HG03460 (cell line): ENCODE data around the gene ADGRV1.

ENCODE experiments used
- ATAC-seq: cut with Tn5 transposase; IDR thresholded peaks from one replicate; pipeline ENCODE4 v1.9.1; 2021; ENCODE audit not compliant: unreplicated experiment

The ADGRV1 gene

DNA sequence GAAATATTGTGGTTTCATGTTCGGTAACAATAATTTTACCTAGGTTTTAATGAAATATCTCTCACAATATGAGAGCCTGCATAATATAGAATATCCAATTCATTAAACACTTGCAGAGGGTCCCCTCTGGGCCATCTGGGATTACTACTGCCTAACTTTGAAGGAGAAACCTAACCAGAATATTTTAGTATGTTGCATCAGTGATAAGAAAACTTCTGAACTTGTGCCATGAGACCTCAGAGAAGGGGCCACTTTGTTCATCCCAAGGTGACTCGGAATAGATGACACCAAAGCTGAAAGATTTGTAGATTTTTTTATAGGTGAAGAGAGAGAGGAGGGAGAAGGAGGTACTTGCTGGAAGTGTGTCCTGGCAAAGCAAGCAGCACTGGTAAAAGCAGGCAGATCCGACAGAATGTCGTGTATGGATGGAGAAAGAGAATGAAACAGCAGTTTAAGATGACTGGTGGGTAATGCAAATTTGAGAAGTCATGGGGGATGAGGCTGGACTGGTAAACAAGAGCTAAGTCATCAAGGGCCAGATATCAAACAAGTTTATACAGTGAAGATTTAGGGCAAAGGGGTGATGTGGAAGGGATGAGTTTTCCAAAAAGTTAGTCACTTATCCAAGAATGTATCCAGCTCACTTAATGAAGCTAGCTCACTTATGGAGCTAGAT, 372.3 kb downstream of the ADGRV1 start:
- no peak for ATAC-seq

DNA sequence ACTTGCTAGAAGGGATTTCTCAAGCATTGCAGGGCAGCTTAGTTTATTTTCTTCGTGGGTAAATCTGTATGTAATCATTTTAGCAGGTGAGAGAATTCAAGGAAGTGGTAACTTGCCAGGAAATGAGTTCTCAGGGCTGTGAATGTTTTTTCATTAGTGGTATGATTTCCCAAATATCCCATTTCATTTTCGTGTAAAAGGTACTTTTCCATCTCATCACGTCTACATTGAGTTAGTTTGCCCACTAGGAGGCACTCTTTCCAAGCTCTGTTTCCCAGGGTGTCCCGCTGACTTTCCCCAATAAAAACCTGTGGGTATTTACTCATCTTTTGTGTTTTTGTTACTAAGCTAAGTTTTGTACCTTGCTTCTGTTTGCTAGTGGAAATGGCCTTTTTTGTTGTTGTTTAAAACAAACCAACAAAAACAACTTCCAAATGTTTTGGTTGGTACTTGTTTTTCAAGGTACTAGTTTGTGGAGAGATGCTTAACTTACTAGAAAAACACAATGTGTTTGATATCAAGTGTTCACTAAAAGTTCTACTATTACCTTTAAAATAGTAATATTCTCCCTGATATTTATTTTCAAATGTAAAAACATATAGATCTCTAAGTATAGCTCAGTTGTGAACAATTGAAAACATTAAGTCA, 373.6 kb downstream of the ADGRV1 start:
- no peak for ATAC-seq

DNA sequence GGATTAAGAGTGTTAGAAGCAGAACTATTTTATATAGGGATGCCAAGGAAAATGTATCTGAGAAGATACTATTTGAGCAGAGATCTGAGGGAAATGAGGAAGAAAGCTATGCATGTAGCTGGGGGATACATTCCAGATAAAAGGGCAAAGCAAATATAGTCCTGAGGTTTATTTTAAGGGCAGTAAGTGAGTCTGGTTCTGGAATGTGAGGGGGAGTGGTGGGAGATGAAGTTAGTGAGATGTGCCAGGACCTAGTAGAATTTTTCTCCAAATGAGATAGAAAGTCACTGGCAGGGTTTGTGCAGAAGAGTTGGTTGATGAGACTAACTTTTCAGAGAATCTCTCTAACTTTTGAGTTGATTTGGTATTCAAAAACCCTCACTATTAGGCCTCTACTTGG, 374.7 kb downstream of the ADGRV1 start:
- no peak for ATAC-seq

DNA sequence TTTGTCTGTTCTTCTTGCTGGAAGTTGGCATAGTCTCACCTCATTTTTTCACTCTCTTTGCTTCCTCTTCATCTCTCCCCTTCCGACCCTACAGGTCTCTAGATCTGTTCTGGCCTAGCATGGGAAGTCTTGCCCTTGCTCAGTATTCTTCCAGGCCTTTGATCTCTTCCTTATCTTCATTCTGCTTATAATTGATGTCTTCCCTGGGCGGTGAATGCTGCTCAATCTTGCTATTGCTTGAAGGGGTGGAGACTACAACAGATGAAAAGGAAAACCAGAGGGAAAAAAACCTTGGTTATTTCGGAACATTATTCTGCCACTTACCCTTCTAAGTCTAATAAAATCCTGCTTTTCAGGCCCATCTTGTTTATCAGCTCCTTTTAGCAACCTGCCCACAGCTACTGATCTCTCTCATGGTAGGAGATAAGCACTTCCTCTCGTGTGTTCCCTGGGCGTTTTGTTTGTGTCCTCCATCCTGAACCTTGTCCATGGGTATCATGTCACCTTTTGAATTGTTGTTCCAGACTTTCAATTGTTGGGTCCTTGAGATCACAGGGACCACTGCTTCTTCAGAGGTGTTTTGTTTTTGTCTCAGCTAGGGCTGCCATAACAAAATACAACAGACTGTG, 375.6 kb downstream of the ADGRV1 start:
- ATAC-seq = no peak

DNA sequence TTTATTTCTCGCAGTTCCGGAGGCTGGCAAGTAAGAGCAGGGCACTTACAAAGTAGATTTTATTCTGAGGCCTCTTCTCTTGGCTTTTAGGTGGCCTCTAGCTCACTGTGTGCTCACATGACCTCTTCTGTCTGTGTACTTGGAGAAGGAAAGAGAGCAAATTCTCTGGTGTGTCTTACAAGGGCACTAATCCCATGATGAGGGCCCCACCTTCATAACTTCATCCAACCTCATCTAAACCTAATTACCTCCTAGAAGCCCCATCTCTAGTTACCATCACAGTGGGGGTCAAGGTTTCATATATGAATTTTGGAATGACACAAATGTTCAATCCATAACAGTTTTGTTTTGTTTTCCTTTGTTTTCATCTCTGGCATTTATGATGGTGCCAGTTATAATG, 376.1 kb downstream of the ADGRV1 start:
- no peak for ATAC-seq

DNA sequence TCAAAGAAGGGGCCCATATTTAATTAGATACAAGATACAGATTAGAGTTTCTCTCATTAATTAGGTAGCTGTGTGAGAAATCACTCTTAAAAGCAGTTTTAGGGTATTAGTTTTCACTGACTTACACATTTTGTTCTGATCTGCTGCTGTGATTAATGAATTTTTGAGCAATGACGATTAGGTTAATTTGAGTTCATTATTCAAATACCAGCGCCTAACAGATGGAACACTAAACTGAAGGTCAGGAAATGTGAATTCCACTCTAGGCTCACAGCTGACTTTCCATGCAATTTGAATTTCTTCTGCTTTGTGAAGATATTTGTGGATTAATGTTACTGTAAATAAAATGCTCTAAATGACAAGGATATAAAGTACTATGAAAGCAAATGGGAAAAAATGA, 380.6 kb downstream of the ADGRV1 start:
- ATAC-seq = no peak

DNA sequence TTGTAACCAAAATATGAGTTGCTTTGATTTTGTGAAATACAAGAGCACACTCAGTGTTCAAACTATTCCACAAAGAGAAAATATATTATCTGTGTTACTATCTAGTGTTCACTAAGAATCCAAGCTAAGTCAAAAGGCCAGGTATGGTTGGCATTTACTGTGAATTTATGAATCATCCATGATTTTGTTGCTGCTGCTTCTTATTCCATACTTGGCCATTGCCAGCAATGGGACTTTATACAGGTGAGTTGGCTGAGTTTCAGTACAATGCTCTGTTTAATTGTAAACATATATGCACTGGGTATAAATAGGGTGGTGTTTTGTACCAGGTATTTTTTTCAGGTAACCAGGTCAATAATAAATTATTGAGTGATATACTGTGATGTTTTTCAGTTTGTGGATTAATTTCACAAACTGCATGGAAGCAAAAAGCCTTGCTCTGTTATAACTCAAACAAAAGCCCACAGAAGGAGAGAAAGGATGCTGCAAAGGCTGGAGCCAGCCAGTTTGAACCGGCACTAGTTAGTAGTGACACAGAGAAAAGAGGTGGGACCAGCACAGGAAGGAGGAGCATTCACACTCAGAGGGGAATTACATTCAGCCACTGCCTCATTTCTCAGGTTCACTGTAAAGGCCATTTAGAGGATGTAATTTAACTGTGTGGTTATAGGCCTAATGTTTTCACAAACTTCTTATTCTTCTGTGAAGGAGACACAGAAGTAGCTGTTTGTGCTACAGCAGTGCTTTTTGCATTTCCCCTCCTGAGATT, 381.8 kb downstream of the ADGRV1 start:
- peak; percentile 100 for ATAC-seq

DNA sequence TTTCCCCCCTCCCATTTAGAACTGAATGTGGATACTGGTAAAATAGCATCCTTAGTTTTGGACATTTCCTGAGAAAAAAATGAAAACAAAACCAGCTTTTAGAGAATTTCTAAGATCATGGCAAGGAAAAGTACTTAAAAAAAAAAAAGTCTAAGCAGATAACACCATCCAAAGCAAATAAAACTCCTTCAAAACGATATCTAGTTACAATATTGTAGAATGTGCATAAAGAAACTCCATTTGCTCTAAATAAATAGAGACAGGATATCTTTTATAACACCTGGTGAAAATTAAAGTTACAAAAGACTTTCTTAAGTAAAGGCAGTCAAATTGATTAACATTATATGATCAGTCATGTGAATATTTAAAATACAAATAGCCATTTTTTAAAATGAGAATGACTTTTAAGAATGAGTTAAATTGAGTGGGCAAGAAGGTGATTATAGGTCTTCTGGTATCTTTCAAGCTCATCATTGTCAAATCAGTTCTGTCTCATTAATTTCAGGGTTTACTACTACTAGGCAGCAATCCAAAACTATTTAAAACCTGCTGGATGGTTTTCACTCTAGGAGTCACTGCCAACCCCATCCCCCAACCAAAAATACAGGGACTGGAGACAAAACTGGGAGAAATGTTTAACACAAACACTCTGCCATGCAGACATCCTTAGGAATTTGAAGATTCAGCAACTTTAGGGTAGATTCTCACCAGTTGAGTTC, 382.6 kb downstream of the ADGRV1 start:
- ATAC-seq = no peak

DNA sequence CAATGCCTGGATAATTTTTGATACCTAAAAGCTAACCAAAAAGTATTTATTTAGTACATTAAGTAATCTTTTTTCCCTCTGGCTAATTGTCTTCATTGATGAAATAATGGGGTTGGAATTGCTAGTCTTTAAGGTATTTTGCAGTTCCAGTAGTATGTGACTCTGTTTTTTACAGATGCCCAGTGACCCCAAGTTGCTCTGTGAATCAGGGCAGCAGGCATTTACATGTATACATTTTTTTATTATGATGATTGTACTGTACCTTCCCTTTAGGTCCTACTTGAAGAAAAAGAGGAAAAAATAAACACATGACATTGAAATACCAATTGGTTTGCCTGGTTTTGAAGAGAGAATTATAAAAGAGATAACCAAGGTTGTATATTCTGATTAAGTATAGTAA, 385.5 kb downstream of the ADGRV1 start:
- ATAC-seq = no peak

DNA sequence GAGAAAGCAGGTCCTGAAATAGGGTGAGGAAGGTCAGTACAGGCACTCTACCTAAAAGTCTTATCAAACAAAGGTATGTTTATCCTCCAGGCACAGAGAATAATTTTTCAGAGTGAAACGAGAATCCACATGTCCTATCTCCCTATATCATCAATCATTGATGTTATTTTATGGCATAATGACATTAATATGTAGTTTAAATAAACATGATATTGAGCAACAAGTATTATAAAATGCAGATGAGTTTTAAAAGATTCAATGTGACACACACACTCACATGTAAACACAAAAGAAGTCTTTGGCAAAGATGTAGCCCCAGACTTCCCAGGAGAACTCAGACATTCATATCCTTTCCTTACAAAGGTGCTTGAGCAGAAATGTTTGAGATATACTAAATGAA, 389.1 kb downstream of the ADGRV1 start:
- no peak for ATAC-seq

DNA sequence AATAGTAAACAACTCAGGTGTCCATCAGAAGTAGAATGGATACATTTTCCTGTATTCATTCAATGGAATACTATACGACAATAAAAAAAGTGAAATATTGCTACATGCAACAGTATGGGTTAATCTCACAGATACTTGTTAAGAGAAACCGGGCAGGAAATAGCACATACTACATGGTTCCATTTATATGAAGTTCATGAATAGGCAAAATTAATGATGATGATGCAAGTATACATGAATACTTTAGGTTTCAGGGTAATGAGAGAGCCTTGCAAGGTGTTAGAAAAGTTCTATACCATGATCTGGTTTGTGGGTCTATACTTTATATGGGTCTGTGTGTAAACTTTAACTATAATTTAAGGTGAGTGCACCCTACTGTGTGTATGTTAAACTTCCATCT, 390.4 kb downstream of the ADGRV1 start:
- ATAC-seq = no peak

DNA sequence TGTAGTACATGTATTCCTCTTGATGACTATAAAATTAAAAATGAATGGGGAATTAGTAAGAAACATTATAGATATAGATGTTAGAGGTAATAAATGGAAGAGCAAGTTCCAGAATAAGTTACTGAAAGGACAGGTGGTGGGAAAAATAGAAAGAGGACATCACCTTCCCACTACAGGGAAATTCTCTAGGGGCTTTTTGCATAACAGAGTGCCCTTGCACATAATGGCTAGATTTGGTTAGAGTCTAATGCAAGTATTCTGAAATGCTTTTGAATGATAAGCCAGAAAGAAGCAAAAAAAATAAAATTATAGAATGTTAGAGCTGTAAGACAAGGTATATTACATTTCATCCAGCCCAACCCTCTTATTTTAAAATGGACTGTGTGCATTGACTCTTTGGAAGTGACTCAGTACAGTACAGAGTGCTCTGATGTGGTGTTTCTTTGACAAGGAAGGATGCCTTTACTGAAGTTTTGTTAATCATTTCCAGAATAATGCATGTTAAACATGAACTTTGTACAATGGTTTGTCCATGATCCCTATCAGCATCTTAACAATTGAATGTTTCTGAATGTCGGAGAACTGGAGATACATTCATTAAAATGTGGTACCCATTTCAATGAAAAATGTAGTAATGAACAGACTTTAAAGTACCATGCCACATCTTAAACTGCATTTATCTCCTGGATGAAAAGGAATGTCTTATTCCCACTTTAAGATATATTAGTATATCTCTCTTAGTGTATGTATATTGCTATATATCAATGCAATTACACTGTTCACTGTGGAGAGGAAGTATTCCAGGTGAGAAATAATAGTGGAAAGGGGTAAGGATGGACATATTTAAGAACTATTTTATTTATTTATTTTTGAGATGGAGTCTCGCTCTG, 391.1 kb downstream of the ADGRV1 start:
- ATAC-seq = peak; percentile 92

DNA sequence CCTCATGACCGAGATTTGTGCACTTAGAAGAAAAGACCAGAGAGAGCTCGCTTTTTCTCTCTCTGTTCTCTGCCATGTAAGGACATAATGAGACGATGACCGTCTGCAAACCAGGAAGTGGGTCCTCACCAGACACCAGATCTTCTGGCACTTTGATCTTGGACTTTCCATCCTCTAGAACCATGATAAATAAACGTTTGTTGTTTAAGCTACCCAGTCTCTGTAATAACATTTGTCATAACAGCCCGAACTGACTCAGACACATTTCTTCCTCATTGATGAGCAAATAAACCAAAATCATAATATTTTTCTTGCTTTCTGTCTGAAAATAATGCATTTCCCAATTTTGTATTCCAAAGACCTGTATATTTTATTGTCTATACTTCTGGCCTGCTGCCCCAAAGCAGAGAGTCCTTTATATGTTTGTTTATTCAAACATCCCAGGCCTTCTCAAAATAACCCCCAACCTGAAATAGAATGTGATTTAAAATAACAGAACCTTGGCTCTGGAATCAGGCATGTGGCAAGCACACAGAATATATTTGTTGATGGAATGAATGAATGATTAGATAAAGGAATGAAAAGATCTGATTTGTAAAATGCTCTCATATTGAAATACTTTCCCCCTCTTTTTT, 396.5 kb downstream of the ADGRV1 start:
- no peak for ATAC-seq

DNA sequence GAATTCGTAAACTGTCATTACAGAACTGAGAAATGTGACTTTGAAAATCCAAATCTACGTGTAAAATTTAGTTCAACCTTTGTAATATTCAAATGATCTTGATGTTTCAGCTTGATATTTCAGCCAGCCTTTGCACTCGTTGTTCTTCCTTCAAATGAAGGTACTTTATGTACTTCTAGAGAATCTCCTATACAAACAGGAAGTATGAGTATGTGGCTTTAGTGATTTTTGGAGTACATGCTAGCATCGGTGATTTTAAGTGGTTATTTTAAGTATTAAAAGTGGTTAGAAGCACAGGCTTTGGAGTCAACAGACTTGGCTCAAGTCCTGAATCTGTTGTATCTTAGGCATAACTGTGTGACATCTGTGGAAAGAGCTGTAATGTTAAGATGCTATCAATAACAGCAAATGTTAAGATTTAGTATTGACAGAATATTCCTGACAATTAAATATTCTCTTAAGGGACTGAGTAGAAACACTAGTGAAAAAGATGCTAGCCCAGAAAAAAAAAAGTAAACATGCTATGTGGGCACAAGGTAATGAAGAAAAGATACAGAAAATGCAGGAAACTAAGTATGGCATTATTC, 398.0 kb downstream of the ADGRV1 start:
- ATAC-seq = no peak

DNA sequence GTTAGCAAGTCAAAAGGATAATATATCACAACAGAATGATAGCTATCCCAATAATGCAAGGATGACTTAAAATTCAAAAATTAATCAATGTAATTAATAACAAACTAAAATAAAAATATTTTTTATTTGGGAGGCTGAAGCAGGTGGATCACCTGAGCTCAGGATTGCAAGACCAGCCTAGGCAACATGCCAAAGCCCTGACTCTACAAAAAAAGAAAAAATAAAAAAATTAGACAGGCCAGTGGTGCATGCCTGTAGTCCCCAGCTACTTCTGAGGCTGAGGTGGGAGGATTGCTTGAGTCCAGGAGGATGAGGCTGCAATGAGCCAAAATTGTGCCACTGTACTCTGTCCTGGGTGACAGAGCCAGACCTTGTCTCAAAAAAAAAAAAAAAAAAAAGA, 399.3 kb downstream of the ADGRV1 start:
- no peak for ATAC-seq

DNA sequence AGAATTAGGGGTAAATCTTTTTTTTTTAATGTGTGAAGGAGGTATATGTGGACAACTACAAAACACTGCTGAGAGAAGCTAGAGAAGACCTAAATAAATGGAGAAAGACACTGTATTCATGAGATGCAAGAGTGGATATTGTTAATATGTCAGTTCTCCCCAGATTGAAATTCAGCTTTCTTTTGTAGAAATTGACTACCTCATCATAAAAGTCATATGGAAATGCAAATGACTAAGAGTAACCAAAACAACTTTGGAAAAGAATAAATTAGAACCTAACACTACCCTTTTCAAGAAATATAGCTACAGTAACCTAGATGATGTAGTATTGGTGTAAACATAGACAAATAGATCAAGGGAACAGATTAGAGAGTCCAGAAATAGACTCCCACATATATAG, 400.7 kb downstream of the ADGRV1 start:
- no peak for ATAC-seq

DNA sequence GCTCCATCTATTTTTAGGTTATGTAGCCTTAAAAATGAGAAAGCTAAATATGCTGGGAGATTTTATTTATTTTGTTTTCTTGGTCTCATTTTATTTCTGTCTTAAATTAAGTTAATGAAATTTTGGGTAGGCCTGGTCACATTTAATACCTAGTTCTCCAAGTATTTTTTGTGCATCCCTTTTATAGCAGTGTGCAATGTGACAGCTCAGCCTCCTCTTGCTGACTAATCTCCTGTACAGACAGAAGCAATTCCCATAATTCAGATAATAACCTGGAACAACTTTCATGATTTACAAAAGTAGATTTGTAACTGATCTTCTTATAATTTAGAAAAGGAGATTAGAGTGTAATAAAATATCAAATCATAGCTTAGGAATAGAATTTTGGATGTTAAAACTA, 403.9 kb downstream of the ADGRV1 start:
- ATAC-seq = no peak

DNA sequence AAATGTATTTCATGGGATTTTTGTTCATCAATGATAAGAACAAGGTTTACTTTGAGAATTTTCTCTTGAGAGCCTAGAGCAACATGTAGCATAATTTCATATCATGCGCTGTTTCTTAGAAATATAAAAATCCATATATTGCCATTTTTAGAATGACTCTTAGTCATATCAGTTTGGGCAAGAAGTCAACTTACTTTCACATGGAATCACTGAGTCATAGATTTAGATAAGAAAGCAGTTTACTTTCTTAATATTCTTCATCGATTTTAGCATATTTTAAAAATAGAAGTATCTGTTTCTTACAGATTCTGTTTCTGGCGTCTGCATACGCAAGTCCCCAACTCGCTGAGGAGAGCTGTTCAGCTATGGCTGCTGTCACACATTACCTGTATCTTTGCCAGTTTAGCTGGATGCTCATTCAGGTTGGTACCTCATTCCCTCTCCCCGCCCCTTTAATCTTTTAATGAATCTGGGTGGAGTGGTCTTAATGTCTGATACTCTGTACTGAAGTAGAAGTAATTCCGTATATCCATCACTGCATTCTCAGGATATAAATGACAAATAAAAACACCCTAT, 406.6 kb downstream of the ADGRV1 start:
- no peak for ATAC-seq

DNA sequence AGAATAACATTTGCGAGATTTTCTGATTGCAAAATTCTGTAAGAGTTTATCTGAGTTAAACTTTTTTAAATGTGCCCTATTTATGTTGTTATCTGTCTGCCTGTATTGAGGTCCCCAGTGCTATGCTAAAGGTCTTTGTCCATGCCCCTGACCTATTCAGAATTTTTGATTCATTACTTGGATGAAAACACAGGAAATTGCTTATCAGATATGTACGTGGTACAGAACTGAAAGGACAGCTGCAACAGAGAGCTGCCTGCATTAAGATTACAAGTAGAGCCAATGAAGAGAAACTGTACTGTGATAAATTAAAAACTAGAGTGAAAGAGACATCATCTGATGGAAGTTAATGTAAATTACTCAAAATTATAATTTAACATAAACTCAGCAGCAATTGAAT, 408.8 kb downstream of the ADGRV1 start:
- ATAC-seq = no peak
